Measurements from ENCODE around the gene RASEF.
A peak's percentile ranks its signal among the peaks of the same experiment; 100 is the strongest.

RASEF gene

DNA sequence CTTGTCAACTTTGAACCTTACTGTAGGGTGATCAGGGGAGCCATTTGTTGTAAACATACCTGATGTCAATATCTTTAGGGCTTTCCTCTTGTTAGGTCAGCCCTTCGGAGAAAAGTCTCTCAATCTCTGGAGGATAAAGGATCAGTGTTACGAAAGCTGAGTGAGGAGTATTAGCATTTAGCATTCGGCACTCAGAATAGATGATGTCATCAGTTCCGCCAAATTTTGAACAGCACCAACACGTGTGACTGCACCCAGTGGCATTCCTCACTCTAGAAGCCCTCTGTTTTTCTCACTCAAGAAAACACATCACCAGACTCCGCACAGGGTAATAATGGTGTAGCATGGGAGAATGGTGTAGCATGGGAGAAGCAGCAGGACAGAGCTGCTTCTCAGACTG is 87.8 kb downstream of the RASEF start:
- Histone ChIP-seq H3K4me3 (no peak overlapping the region), H3K27ac (no peak overlapping the region)
- no peak for DNase-seq (ENCODE audit: low spot score)
- TF ChIP-seq, protein P1, sequence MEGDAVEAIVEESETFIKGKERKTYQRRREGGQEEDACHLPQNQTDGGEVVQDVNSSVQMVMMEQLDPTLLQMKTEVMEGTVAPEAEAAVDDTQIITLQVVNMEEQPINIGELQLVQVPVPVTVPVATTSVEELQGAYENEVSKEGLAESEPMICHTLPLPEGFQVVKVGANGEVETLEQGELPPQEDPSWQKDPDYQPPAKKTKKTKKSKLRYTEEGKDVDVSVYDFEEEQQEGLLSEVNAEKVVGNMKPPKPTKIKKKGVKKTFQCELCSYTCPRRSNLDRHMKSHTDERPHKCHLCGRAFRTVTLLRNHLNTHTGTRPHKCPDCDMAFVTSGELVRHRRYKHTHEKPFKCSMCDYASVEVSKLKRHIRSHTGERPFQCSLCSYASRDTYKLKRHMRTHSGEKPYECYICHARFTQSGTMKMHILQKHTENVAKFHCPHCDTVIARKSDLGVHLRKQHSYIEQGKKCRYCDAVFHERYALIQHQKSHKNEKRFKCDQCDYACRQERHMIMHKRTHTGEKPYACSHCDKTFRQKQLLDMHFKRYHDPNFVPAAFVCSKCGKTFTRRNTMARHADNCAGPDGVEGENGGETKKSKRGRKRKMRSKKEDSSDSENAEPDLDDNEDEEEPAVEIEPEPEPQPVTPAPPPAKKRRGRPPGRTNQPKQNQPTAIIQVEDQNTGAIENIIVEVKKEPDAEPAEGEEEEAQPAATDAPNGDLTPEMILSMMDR (IDR thresholded peaks at IDR 0.05): no peak

- Histone ChIP-seq H3K4me3 (no peak overlapping the region), H3K27ac (no peak overlapping the region)
- TF ChIP-seq, protein P1 (IDR thresholded peaks at IDR 0.05): no peak
- no peak for DNase-seq (ENCODE audit: low spot score)
Observed at GRCh38 chr9:82972446-82972845, 90.5 kb downstream of the RASEF start.

- TF ChIP-seq, protein P1 (IDR thresholded peaks at IDR 0.05): no peak
- no peak overlapping the region for H3K27ac ChIP-seq
- DNase-seq (ENCODE audit: low spot score): no peak
- no peak overlapping the region for H3K4me3 ChIP-seq
Observed at GRCh38 chr9:82970359-82970758, 92.6 kb downstream of the RASEF start.

DNA sequence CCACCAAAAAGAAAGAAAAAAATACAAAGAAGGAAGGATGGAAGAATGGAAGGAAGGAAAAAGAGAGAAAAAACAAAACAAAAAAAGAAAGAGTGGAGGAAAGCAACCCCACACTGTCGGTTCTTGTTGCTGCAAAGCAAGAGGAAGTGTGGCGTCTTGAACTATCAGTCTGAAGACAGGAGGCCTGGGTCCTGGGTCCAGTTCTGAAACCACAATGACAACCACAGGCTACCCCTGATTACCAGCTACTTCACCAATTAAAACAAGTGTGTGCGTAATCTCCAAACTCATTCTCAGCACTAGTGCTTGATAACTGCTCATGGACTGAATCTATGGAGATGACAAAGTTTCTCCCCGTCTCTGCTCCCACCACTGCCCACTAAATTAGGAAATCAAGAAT is 93.7 kb downstream of the RASEF start:
- TF ChIP-seq, protein P1 (IDR thresholded peaks at IDR 0.05): no peak
- H3K27ac ChIP-seq: no peak overlapping the region
- no peak for DNase-seq (ENCODE audit: low spot score)
- no peak overlapping the region for H3K4me3 ChIP-seq

- no peak overlapping the region for H3K27ac ChIP-seq
Observed at GRCh38 chr9:82968816-82969215, 94.1 kb downstream of the RASEF start.

DNA sequence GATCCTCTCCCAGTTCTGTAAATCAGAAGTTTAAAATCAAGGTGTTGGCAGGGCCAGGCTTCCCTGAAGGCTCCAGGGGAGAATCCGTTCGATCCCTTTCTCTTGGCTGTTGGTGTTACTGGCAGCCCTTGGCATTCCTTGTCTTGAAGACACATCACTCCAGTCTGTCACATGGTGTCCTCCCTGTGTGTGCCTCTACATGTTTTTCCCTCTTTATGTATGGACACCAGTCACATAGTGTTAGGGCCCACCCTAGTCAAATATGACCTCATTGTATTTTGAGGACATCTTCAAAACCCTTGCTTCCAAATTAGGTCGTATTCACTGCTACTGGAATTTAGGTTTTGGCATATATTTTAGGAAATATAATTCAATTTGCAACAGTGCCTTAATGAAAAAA is 94.6 kb downstream of the RASEF start:
- no peak for DNase-seq (ENCODE audit: low spot score)
- TF ChIP-seq, protein P1 (IDR thresholded peaks at IDR 0.05): no peak
- H3K27ac ChIP-seq: no peak overlapping the region
- H3K4me3 ChIP-seq: no peak overlapping the region

More at GRCh38 chr9:82968816-82969215, 94.1 kb downstream of the RASEF start:
- no peak for DNase-seq (ENCODE audit: low spot score)
- TF ChIP-seq, protein P1 (IDR thresholded peaks at IDR 0.05): no peak
- H3K4me3 ChIP-seq: no peak overlapping the region

- no peak overlapping the region for H3K27ac ChIP-seq
- no peak for DNase-seq (ENCODE audit: low spot score)
- TF ChIP-seq, protein P1 (IDR thresholded peaks at IDR 0.05): peak; percentile 19
- H3K4me3 ChIP-seq: no peak overlapping the region
Observed at GRCh38 chr9:82961504-82962125, 101.3 kb downstream of the RASEF start.
